ENCODE results near the gene DHRS2. TPM values are rescaled to one million over a fixed set of nuclear protein-coding genes. Genes with fewer than 3 reads are reported as not detected.

Gene DHRS2
- polyA plus RNA-seq, 1 donor from 2014 or later, result 1.3 TPM

GRCh38 chr14:23641180-23641914 lies 5.2 kb downstream of the DHRS2 start:
- H3K9ac ChIP-seq (ENCODE audit: low read length), result no peak overlapping the region
- TF ChIP-seq MXI1 (conservative IDR thresholded peaks at IDR 0.05; ENCODE audit: poor library complexity, severe bottlenecking) (no peak), EP300 (conservative IDR thresholded peaks at IDR 0.05; ENCODE audit: poor library complexity, severe bottlenecking) (no peak), TAF1 (IDR thresholded peaks at IDR 0.05; ENCODE audit: low read depth) (no peak), SMC3 (conservative IDR thresholded peaks at IDR 0.05; ENCODE audit: poor library complexity) (no peak), RAD21 (conservative IDR thresholded peaks at IDR 0.05) (no peak), POLR2AphosphoS5 (IDR thresholded peaks at IDR 0.05) (no peak), EZH2 (IDR thresholded peaks at IDR 0.05; ENCODE audit: borderline replicate concordance, insufficient read depth, low read length, poor library complexity, severe bottlenecking) (no peak)
- TF ChIP-seq, protein P1, sequence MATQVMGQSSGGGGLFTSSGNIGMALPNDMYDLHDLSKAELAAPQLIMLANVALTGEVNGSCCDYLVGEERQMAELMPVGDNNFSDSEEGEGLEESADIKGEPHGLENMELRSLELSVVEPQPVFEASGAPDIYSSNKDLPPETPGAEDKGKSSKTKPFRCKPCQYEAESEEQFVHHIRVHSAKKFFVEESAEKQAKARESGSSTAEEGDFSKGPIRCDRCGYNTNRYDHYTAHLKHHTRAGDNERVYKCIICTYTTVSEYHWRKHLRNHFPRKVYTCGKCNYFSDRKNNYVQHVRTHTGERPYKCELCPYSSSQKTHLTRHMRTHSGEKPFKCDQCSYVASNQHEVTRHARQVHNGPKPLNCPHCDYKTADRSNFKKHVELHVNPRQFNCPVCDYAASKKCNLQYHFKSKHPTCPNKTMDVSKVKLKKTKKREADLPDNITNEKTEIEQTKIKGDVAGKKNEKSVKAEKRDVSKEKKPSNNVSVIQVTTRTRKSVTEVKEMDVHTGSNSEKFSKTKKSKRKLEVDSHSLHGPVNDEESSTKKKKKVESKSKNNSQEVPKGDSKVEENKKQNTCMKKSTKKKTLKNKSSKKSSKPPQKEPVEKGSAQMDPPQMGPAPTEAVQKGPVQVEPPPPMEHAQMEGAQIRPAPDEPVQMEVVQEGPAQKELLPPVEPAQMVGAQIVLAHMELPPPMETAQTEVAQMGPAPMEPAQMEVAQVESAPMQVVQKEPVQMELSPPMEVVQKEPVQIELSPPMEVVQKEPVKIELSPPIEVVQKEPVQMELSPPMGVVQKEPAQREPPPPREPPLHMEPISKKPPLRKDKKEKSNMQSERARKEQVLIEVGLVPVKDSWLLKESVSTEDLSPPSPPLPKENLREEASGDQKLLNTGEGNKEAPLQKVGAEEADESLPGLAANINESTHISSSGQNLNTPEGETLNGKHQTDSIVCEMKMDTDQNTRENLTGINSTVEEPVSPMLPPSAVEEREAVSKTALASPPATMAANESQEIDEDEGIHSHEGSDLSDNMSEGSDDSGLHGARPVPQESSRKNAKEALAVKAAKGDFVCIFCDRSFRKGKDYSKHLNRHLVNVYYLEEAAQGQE (IDR thresholded peaks at IDR 0.05; ENCODE audit: borderline replicate concordance), result no peak
- TF ChIP-seq, protein P2, sequence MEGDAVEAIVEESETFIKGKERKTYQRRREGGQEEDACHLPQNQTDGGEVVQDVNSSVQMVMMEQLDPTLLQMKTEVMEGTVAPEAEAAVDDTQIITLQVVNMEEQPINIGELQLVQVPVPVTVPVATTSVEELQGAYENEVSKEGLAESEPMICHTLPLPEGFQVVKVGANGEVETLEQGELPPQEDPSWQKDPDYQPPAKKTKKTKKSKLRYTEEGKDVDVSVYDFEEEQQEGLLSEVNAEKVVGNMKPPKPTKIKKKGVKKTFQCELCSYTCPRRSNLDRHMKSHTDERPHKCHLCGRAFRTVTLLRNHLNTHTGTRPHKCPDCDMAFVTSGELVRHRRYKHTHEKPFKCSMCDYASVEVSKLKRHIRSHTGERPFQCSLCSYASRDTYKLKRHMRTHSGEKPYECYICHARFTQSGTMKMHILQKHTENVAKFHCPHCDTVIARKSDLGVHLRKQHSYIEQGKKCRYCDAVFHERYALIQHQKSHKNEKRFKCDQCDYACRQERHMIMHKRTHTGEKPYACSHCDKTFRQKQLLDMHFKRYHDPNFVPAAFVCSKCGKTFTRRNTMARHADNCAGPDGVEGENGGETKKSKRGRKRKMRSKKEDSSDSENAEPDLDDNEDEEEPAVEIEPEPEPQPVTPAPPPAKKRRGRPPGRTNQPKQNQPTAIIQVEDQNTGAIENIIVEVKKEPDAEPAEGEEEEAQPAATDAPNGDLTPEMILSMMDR (IDR thresholded peaks at IDR 0.05; ENCODE audit: poor library complexity, severe bottlenecking), result no peak
- no peak overlapping the region for H2AFZ ChIP-seq (ENCODE audit: low read depth, low read length)
- H3K36me3 ChIP-seq (ENCODE audit: insufficient read depth, low read length), result no peaks in the 10 kb centered on the region
- no peaks in the 10 kb centered on the region for H3K79me2 ChIP-seq (replicated peaks; ENCODE audit: insufficient read depth, low read length)
- H3K27ac ChIP-seq (ENCODE audit: low read length), result no peak overlapping the region
- H3K9me3 ChIP-seq (ENCODE audit: low read length), result no peaks in the 10 kb centered on the region
- H3K9me2 ChIP-seq (ENCODE audit: insufficient read depth, low read length), result no peaks in the 10 kb centered on the region
- H3K27me3 ChIP-seq (ENCODE audit: insufficient read depth, low read depth, low read length), result no peaks in the 10 kb centered on the region
- H3F3A ChIP-seq (ENCODE audit: insufficient read depth, low read length, poor library complexity, severe bottlenecking), result no peaks in the 10 kb centered on the region
- H3K4me2 ChIP-seq (ENCODE audit: low read length), result no peak overlapping the region
- H4K20me1 ChIP-seq (ENCODE audit: insufficient read depth), result no peaks in the 10 kb centered on the region
- no peak overlapping the region for H3K4me3 ChIP-seq (ENCODE audit: low read length)

DNA sequence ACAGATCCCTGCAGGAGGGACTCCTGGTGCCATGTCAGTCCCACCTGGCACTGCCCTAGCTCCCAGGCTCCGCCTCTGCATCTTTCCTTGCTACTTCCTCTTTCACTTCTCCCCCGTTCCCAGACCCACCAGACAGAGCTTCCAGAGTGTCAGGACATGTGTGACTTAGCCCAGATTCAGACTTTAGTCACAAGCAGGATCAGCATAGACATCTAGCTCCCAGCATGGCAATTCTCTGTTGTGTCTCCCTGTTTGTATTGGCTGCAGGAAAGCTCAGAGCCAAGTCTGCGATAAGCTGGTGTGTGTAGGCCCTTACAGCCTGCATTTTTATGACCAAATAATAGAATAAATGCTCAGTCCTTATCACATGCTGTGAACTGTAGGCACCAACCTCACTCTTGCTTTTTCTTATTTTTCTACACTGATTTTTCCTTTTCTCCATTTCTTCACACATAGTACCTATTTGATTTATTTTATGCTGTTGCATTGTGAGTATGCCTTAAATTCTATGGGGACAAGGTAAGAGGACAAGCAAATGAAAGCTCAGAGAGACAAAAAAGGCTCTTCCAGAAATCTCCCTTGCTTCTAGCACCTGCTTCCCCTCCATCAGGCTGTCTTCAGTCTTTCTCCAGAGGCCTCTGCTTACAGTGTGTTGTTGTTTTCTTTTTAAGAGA lies 5.9 kb downstream of the DHRS2 start:
- Histone ChIP-seq H3K36me3 (ENCODE audit: insufficient read depth, low read length) (no peaks in the 10 kb centered on the region), H3K27ac (ENCODE audit: low read length) (no peak overlapping the region), H3K4me2 (ENCODE audit: low read length) (no peak overlapping the region), H3K9ac (ENCODE audit: low read length) (no peak overlapping the region), H3F3A (ENCODE audit: insufficient read depth, low read length, poor library complexity, severe bottlenecking) (no peaks in the 10 kb centered on the region), H3K4me3 (ENCODE audit: low read length) (no peak overlapping the region), H2AFZ (ENCODE audit: low read depth, low read length) (no peak overlapping the region), H3K9me3 (ENCODE audit: low read length) (no peaks in the 10 kb centered on the region), H3K27me3 (ENCODE audit: insufficient read depth, low read depth, low read length) (no peaks in the 10 kb centered on the region), H3K9me2 (ENCODE audit: insufficient read depth, low read length) (no peaks in the 10 kb centered on the region), H3K79me2 (replicated peaks; ENCODE audit: insufficient read depth, low read length) (no peaks in the 10 kb centered on the region), H4K20me1 (ENCODE audit: insufficient read depth) (no peaks in the 10 kb centered on the region)
- no peak for TF ChIP-seq EP300 (conservative IDR thresholded peaks at IDR 0.05; ENCODE audit: poor library complexity, severe bottlenecking)
- TF ChIP-seq, protein P2 (IDR thresholded peaks at IDR 0.05; ENCODE audit: poor library complexity, severe bottlenecking), result no peak
- no peak for TF ChIP-seq POLR2AphosphoS5 (IDR thresholded peaks at IDR 0.05)
- no peak for TF ChIP-seq SMC3 (conservative IDR thresholded peaks at IDR 0.05; ENCODE audit: poor library complexity)
- TF ChIP-seq, protein P1 (IDR thresholded peaks at IDR 0.05; ENCODE audit: borderline replicate concordance), result no peak
- TF ChIP-seq EZH2 (IDR thresholded peaks at IDR 0.05; ENCODE audit: borderline replicate concordance, insufficient read depth, low read length, poor library complexity, severe bottlenecking), result no peak
- TF ChIP-seq MXI1 (conservative IDR thresholded peaks at IDR 0.05; ENCODE audit: poor library complexity, severe bottlenecking), result no peak
- TF ChIP-seq RAD21 (conservative IDR thresholded peaks at IDR 0.05), result no peak
- no peak for TF ChIP-seq TAF1 (IDR thresholded peaks at IDR 0.05; ENCODE audit: low read depth)
